COLO668 (cell line): ENCODE results near the gene ACSL5.
"Not testable (repeated sequence)": the region's sequence is repeated elsewhere in the genome, so short reads cannot be mapped to it uniquely, and the experiment has no call there.

Experiments
- DNase-seq: peaks from one replicate; lab custom pipeline; 2025; ENCODE audit not compliant: unreplicated experiment; lab: John Stamatoyannopoulos, UW

ACSL5 gene

DNA sequence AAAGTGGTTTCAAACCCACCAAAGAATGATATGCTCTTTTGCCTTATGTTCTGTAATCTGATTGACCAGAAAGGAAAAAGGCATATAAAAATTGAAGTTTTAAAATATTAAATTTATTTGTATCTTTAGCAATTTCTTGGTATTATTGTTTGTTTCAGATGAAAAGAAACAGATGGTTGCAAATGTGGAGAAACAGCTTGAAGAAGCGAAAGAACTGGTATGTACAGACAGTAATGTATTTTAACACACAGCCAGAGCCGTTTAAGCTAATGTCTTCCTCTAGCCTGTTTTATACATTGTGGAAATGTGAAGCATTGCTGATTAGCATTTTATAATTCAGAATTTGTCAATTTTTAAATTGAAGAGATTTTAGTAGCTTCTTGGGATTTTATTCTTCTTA lies 86.5 kb downstream of the ACSL5 start:
- DNase-seq, result no peak

DNA sequence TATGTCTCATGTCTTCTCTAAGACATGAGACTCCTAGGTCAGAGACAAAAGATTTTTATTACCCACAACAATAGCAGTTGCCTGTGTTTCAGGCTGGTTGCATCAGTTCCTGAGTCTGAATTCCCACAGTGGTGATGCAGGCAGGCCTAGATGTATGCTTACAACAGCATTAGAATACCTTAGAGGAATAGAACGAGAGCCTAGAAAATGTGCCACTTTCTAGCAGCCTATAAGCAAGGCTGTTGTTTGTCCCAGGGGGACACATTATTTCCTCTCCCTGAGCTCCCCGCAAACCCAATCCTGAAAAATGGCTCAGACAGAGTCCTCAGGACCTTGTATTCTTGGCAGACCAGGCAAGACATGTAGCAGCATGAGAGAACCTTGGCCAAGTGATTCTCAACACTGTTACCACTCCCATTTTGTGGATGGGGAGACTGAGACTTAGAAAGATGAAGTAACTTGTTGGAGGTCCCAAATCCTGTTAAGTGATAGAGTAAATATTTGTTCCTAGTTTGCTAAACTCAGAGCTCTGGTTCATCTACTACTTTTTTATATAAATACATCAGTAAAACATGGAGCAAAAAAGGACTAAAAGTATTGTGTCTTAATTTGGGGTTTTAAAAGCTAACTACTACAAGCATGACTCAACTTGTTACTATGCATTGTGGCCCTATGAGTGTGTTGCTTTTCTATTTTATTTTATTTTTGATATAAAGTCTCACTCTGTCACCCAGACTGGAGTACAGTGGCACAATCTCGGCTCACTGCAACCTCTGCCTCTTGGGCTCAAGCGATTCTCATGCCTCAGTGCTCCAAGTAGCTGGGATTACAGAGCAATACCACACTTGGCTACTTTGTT lies 87.3 kb downstream of the ACSL5 start:
- DNase-seq, result no peak

DNA sequence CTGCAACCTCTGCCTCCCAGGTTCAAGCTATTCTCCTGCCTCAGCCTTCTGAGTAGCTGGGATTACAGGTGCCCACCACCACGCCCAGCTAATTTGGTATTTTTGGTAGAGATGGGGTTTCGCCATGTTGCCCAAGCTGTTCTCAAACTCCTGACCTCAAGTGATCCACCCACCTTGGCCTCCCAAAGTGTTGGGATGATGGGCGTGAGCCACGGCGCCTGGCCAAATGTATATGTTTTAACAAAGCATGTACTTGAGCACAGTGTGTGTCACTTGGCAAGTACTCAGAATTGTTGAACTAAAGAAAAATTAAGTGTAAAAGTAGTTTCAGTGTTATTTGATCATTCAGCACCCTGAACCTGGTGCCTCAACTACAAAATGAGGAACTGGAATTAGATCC lies 90.2 kb downstream of the ACSL5 start:
- DNase-seq, result not testable (repeated sequence)

DNA sequence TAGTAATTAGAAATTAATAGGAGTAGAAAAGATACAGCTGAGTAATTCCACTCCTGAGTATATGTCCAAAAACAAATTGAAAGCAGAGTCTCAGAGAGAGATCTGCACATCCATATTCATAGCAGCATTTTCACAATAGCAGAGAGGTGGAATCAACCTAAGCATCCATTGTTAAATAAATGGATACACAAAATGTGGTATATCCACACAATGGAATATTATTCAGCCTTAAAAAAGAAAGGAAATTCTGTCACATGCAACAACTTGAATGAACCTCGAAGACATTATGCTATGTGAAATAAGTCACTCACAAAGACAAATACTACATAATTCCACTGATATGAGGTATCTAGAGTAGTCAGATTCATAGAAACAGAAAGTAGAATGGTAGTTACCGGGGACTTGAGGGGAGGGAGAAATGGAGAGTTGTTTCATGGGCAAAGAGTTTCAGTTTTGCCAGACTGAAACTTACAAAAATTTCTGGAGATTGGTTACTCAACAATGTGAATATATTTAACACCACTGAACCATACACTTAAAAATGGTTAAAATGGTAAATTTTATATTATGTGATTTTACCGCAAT lies 91.5 kb downstream of the ACSL5 start:
- DNase-seq, result no peak

DNA sequence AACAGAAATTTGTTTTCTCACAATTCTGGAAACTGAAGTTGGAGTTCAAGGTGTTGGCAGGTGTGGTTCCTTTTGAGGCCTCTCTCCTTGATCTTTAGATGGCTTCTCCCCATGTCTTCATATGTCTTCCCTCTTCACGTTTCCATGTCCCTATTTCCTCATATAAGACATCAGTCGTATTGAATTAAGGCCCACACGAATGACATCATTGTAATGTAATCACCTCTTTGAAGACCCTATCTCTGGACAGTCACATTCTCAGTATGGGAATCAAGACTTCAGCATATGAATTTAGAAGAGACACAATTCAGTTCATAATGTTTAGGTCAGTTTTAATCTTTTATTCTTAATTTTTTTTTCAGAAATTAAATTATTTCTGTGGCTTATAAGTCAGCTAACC lies 92.9 kb downstream of the ACSL5 start:
- DNase-seq, result no peak

DNA sequence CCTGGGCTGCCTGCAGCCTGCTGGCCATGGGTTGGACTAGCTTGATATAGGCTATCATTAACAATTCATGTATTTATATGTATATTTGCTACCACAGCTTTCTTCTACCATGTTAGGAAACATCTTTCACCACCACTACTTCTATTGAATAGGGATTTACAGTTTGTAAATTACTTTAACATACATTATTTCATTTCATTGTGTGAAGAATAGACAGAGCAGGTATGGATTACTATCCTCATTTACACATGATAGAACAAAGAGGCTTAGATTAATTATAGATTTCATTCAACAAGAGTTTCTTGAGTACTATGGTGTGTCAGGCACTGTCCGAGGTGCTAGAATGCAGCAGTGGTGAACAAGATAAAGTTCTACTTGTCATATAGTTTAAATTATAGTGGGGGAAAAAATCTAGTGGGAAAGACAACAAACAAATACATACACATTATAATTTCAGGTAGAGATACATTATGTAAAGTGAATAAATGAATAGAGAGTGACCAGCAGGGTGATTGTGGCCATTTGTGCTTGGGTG lies 93.7 kb downstream of the ACSL5 start:
- DNase-seq, result no peak

DNA sequence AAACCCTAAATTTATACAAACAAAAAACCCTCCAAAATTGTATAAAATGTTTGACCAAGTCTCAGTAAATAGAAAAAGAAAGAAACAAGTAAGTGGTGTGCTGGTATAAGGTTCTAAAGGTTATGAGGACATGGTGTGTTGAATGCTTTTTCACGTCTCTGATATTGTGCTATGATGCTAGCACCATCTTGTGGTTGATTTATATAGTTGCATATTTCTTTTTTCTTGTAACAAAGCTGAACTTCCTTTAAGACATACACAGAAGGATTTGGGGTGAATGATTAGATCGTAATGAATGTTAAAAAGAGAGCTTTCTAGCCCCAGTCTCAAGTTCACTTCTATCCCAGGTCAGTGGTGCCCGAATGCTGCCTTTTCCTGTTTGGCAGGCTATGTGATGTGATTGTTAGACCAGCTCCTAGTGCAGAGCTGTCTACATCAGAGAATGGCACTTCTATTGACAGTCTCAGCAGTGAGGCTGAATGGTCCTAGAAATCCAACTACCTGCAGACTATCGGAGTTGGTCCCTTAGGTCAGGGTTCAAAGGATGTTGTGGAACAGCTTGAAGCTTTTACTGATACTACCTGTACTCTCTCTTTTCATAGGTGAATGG lies 98.1 kb downstream of the ACSL5 start:
- no peak for DNase-seq

DNA sequence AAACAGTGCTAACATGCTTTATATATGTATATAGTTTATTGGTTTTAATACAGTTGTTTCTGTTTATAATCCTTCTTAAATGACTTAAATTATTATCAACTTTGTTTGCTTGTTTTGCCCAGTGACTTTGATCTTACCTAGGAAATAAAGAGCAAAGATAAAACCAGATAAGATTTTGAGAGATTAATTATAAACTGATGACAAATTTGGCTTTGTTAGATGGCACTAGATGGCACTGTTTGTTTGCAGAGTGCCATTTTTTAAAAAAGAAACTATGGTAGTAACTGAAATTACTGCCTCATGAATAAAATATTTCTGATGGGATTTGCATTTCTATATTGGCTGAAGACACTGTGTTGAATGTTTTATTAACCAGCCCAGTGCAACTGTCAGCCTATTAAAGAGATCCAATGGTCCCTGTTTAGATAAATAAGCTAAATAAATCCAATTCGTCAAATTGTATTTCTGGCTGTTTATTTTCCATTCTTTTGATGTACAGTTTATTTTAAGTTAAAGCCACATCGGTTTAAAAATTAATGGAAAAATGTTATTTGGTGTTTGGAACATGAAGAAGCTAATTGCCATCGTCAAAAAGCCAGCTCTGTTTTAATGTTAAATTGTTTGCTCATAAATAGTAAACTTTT lies 101.8 kb downstream of the ACSL5 start:
- DNase-seq, result no peak
